HK-2 (cell line): ENCODE results near the gene HDAC1.

ENCODE experiments used
- DNase-seq: peaks from one replicate; pipeline ENCODE4 v3.0.0-alpha.2; 2018; ENCODE audit not compliant: unreplicated experiment

The HDAC1 gene

DNA sequence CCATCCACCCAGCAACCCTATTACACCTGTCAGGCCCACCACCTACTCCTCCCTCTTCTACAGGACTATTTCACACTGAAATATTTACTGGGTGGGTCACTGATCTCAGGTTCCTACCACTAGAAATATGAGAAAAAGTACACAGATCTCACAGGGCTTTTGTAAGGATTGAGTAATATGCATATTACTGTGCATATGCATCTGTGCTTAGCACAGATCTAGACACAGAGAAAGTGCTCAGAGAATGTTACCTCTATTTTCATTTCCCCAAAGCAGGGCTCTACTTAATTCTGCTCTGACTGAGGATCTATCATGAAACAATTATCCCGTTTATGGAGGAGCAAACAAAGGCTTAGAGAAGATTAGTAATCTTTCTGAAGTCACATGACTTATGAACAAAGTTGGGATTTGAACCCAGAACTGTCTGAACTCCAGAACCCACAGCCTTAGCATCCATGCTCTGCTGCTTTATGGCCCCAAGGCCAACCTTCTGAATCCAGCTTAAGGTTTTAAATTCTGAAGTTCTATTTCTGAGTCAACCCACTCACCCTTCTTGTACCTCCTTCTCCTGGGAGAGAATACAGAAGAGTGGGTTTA lies 82.2 kb downstream of the HDAC1 start:
- DNase-seq = no peak

DNA sequence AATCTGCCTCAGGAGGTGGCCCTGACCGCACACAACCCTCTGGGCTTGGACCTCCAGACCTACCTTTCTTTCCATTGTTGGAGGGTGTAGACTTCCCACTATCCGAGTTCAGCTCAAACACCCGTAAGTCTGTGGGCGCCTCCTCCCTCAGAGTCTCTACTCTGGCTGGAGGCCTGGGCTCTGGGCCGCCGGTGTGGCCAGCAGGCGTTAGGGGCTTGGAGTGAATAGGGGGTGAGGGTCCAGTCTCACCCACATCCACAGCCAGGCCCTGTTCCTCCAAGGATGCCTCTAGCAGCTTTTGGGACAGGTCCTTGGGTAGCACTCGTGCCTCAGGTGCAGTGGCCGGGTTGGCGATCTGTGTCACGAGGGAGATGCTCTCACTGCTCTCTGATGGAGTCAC lies 84.3 kb downstream of the HDAC1 start:
- DNase-seq = no peak

DNA sequence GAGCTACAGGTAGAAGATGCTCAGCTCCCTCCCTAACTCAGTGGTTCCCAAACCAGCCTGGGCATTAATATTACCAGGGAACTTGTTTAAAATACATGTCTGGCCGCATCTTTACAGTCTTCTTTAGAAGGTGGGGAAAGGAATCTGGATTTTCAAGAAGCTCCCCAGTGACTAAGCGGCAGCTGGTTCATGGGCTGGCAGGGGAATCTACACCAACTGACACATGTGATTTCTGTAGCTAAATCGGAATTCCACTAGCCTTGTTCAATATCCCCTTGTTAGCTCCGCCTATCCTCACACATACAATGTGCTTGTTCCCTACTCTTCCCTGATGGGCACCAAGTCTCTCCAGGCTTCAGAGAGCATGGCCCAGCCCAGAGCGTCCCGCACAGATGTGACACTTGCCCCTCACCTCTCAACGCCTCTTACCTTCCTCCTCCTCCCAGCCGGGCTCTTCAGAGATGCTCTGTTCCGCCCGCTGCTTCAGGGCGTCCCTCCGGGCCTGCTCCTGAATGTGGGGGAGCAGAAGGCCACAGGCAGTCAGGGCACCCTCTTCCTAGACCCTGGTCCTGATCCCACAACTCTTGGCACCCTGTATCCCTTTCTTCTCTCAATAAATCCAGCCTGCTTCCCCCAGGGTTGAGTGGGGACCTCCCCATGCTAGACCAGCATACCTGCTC lies 85.8 kb downstream of the HDAC1 start:
- DNase-seq = no peak

GRCh38 chr1:32380057-32380456 lies 88.2 kb downstream of the HDAC1 start:
- no peak for DNase-seq
